CD4-positive, alpha-beta T cell treated with Interferon gamma for 1 hour (primary cell): ENCODE data around the gene GSTM2.
"Not testable (repeated sequence)": the region's sequence is repeated elsewhere in the genome, so short reads cannot be mapped to it uniquely, and the experiment has no call there.

Source experiments
- DNase-seq: peaks from one replicate; pipeline ENCODE4 v3.0.0-alpha.2; 2020

GSTM2 gene

DNA sequence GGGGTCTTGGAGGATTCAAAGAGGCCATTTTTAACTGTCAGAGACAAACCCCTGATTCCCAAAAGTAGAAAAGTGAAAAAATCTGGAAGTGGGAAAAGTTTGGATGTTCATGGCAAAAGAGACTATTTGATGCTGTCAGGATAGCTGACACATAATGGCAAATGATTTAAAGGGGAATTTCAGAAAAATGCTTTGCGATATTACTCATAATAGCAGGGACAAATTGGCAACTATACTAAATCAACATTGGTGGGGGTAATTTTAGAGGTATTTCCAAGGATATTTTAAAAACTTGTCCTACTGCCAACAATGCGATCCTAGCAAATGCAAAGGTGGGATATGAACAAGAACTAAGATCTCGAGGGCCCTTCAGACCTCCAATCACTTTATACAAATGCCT lies 17.2 kb upstream of the GSTM2 start:
- no peak for DNase-seq

GRCh38 chr1:109652402-109652801 lies 15.5 kb upstream of the GSTM2 start:
- DNase-seq: no peak

DNA sequence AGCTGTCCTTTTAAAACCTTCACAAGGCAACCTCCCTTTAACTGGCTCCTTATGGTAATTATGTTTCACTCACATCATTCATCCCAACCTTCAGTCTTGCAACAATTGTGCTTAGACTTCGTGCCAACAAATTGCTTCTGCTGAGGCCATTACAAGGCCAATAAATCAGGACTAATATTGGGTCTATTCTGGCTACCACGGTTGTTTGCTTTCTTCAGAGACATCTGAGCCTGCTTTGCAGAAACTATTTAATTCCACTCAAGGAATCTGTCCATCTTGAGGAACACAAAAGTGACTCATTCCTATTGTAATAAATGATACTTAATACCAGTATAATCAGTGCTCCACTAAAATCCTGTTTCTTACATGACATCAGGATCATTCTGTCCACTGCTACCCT lies 14.6 kb upstream of the GSTM2 start:
- DNase-seq: no peak

GRCh38 chr1:109654519-109654918 lies 13.3 kb upstream of the GSTM2 start:
- DNase-seq: no peak

DNA sequence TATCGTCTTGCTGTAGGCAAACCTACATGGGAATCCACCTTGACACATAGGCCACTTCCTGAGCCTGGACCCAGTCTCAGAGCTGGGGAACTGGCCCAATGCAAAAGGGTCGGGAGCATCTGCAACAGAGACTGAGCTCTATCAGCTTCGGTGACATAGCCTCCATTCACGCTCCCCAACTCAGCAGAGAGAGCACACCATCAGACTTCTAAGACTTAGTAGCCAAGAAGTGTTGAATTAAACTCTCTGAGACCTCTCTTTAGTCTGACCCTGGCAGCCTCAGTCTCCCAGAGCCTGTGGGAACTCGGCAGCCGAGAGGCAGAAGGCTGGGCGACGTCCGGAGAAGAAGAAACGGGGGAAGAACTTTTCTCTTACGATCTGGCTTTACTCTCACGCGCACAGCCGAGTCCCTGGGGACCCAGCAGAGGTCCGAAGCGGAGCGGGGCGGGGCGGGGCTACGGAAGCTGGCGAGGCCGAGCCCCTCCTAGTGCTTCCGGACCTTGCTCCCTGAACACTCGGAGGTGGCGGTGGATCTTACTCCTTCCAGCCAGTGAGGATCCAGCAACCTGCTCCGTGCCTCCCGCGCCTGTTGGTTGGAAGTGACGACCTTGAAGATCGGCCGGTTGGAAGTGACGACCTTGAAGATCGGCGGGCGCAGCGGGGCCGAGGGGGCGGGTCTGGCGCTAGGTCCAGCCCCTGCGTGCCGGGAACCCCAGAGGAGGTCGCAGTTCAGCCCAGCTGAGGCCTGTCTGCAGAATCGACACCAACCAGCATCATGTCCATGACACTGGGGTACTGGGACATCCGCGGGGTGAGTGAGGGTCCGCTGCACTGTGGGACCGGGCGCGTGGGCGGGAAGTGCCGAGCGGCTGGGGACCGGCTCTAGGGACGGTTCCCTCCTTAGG lies 12.0 kb upstream of the GSTM2 start, which contains the start of gene GSTM4:
Gene GSTM4, plus strand, starts transcription at position 485 of the 905 bp plus-strand sequence. Its CDS starts 291 bp downstream, at position 776.
- DNase-seq: peak; percentile 71

DNA sequence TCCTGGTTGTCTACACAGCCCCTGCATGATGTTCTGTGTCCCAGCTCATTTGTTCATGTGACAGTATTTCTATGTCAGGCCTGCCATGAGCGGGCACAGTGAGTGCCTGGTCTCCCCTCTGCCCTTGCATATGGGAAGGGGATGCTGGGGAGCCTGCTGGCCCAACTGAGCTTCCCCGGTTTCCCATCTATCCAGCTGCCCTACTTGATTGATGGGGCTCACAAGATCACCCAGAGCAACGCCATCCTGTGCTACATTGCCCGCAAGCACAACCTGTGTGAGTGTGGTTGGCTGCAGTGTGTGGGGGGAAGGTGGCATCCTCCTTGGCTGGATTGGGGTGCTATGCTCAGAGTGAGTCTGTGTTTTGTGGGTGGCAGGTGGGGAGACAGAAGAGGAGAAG lies 10.5 kb upstream of the GSTM2 start:
- no peak for DNase-seq

GRCh38 chr1:109657970-109658369 lies 9.9 kb upstream of the GSTM2 start:
- DNase-seq: no peak

DNA sequence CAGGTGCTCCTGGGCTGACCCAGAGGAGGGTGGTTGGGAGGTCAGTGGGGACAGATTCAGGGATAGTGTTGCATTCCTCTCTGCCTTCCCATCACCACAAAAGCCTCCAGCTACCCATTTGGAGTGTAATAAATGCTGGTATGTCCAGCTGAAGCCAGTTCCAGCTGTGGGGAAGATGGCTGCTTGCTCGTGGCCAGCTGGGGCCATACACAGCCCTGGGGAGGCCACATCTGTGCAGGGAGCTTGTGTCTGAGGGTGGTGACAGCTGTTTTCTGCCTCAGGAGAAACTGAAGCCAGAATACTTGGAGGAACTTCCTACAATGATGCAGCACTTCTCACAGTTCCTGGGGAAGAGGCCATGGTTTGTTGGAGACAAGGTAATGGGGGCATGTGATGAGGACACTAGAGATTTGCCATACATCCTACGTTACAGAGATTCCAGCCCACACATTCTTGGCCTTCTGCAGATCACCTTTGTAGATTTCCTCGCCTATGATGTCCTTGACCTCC lies 9.3 kb upstream of the GSTM2 start:
- DNase-seq: no peak

DNA sequence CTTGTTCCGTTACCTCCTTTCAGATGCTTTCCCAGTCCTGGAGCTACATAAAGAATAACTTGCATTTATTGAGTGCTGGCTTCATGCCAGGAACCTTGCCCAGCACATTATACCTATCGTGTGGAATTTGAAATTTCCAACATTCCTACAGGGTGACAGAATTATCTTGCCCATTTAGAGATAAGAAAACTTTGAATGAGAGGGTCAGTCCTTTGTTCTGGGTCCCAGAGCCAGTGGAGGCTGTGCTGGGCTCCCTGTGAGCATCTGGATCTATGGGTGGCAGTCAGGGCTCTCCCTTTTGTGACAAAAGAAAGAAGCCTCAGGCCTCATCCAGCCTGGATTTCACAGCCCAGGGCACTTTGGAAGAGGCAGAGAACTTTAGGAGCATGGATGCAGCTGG lies 8.7 kb upstream of the GSTM2 start:
- DNase-seq: no peak

DNA sequence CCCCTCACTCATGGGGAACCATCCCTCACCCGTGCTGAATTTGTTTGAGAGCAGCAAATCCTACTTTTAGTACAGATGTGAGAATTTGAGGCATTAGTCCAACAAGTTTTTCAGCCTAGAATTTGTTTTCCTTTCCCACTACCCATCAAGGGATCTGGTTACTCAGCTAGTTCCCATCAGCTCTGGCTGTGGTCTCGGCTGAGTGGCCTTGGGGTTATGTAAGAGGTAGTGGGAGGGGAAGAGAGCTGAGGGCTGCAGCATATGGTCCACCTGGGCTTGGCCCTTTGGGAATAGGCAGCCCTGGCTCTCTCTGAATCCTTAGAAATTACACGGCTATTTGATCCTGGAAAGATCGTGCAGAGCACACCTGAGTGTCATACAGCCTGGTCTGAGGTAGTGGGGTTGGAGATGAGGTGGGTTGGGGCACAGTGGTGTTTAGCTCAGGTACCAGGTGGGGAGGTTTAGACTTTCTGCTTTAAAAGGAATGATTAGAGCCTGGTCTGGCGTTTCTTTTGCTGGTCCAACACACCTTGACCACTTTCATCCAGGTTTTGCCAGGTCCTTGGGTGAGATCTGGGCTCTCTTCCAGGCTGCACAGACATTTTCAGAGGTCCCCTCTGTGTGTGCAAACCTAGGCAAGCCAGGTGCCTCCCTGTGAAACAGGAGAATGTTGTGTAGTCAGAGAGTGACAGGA lies 7.7 kb upstream of the GSTM2 start:
- DNase-seq: no peak

- not testable (repeated sequence) for DNase-seq
Observed at GRCh38 chr1:109660691-109661026, 7.2 kb upstream of the GSTM2 start.

GRCh38 chr1:109661391-109661790 lies 6.5 kb upstream of the GSTM2 start:
- no peak for DNase-seq

- DNase-seq: no peak
Observed at GRCh38 chr1:109664671-109665070, 3.2 kb upstream of the GSTM2 start.

- DNase-seq: no peak
Observed at GRCh38 chr1:109668123-109668775, 392 bp downstream of the GSTM2 start.

- no peak for DNase-seq
Observed at GRCh38 chr1:109669246-109669948, 1.5 kb downstream of the GSTM2 start.

DNA sequence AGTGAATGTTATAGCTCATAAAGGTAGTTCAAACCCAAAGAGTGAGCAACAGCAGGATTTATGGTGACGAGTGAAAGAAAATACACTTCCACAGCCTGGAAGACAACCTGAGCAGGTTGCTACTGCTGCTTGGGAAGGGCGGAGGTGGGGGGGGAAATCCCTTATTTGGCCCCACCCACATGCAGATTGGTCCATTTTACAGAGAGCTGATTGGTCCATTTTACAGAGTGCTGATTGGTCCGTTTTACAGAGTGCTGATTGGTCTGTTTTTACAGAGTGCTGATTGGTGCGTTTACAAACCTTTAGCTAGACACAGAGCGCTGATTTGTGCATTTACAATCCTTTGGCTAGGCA lies 2.1 kb downstream of the GSTM2 start:
- not testable (repeated sequence) for DNase-seq

- DNase-seq: no peak
Observed at GRCh38 chr1:109671067-109671466, 3.2 kb downstream of the GSTM2 start.

GRCh38 chr1:109673861-109674260 lies 6.0 kb downstream of the GSTM2 start:
- DNase-seq: not testable (repeated sequence)

DNA sequence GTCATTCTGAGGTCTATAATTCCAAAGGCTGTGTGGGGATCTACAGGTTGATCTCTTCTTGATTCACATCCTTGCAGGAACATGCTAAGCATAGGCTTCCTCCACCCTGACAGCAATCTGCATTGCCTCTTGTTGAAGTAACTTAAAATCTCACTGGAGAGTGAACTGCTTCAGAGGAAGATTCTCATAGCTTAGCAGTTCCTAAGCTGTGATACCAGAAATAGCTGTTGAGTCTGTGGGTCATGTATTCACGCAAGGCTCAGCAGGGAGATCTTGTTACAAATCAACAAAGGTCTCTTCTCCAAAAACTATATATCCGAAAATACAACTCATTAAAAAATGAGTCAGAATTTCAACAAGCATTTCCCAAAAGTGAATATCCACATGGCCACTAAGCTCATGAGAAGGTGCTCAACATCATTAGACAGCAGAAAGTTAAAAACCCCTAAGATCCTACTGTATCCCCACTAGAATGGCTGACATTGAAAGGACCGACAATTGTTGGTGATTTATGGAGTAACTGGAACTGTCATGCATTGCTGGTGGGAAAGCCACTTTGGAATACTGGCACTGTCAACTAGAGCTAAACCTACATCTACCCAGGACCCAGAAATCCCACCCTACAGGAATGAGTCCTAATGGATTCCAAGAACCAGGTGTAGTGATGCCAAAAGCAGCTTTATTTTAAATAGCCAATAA lies 9.0 kb downstream of the GSTM2 start:
- DNase-seq: not testable (repeated sequence)

DNA sequence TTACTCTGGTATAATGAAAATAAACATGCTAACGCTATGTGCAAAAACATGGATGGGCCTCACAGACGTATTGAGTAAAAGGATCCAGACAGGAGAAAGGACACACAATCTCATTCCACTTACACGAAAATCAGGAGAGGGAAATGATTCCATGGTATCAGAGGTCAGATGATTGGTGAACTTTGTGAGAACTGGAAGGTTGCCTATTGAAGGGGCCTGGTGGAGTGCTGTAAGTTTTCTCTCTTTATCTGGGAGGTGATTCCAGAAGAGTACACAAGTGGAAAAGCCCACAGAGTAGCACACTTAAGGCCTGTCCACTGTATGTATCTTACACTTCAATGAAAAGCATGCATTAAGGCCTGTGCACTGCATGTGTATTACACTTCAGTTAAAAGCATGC lies 9.6 kb downstream of the GSTM2 start:
- DNase-seq: no peak

DNA sequence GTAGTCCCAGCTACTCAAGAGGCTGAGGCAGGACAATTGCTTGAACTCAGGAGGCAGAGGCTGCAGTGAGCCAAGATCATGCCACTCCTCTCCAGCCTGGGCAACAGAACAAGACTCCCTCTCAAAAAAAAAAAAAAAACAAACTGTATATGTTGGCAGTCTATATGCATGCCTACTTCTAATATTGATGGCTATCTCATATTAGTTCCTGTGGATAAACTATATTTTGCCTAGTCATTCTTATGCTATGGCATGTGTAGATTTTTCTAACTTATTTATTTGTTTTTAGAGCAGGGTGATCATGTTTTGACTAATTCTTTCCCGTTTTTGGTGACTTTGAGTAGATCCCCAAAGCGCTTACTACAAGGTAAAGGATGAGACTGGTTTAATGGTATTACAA lies 10.8 kb downstream of the GSTM2 start:
- DNase-seq: not testable (repeated sequence)

DNA sequence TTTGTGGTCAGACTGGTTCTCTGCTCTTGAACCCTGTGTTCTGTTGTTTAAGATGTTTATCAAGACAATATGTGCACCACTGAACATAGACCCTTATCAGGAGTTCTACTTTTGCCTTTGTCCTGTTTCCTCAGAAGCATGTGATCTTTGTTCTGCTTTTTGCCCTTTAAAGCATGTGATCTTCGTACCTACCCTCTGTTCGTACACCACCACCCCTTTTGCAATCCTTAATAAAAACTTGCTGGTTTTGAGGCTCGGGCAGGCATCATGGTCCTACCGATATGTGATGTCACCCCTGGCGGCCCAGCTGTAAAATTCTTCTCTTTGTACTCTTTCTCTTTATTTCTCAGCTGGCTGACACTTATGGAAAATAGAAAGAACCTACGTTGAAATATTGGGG lies 16.9 kb downstream of the GSTM2 start:
- not testable (repeated sequence) for DNase-seq
